Keratinocyte (primary cell): ENCODE data around the gene CADM2. TPM values are rescaled to one million over a fixed set of nuclear protein-coding genes. Genes with fewer than 3 reads are reported as not detected.

Experiments
- DNase-seq: peaks from one replicate; pipeline ENCODE4 v3.0.0-alpha.2; 2011; ENCODE audit warnings: low read depth, missing footprints, low spot score
- FAIRE-seq: peaks from 2 replicates; lab custom pipeline; 2011; peaks lifted over from hg19 to GRCh38; lab: Jason Lieb, UNC
- H2AFZ ChIP-seq: 2 replicates; pipeline ENCODE4 v1.6.0; 2012; ENCODE audit warnings: low read length, control low read depth, inconsistent platforms; ENCODE audit not compliant: control insufficient read depth
- H3K27ac ChIP-seq: 2 replicates; pipeline ENCODE4 v1.5.1; 2011; ENCODE audit warnings: low read length; ENCODE audit not compliant: control insufficient read depth, insufficient read depth
- H3K27me3 ChIP-seq: 3 replicates; pipeline ENCODE4 v1.6.0; 2011; ENCODE audit warnings: low read length; ENCODE audit not compliant: control insufficient read depth, insufficient read depth; ENCODE audit errors: extremely low read depth
- H3K36me3 ChIP-seq, 2 experiments: 2 replicates in 1 of 2; 3 replicates in 1 of 2; pipeline ENCODE4 v1.5.1; 2011; ENCODE audit warnings: low read length in 2 of 2, mild to moderate bottlenecking in 1 of 2; ENCODE audit not compliant: control insufficient read depth in 2 of 2, insufficient read depth in 2 of 2; ENCODE audit errors: extremely low read depth in 1 of 2
- H3K4me1 ChIP-seq: 3 replicates; pipeline ENCODE4 v1.5.1; 2011; ENCODE audit warnings: low read length; ENCODE audit not compliant: control insufficient read depth, insufficient read depth; ENCODE audit errors: extremely low read depth
- H3K4me2 ChIP-seq: 3 replicates; pipeline ENCODE4 v1.6.0; 2011; ENCODE audit warnings: low read depth, low read length; ENCODE audit not compliant: control insufficient read depth, insufficient read depth; ENCODE audit errors: extremely low read depth
- H3K4me3 ChIP-seq, 3 experiments: fragments of 200-600 bp in 1 of 3; sonication (generic) in 1 of 3; 2 replicates in 2 of 3; 3 replicates in 1 of 3; pipeline ENCODE4 v1.5.1; 2011 to 2016; ENCODE audit warnings: low read length in 3 of 3, mild to moderate bottlenecking in 3 of 3, control low read depth in 2 of 3, inconsistent platforms in 1 of 3, low read depth in 1 of 3, mixed read lengths in 1 of 3, mixed run types in 1 of 3, moderate library complexity in 1 of 3; ENCODE audit not compliant: control insufficient read depth in 2 of 3, insufficient read depth in 2 of 3; ENCODE audit errors: extremely low read depth in 1 of 3
- H3K79me2 ChIP-seq: 2 replicates; pipeline ENCODE4 v1.6.0; 2012; ENCODE audit warnings: low read length; ENCODE audit not compliant: control insufficient read depth, insufficient read depth
- H3K9ac ChIP-seq: 3 replicates; pipeline ENCODE4 v1.6.0; 2011; ENCODE audit warnings: low read length; ENCODE audit not compliant: control insufficient read depth, insufficient read depth; ENCODE audit errors: extremely low read depth
- H3K9me1 ChIP-seq: 3 replicates; pipeline ENCODE4 v1.6.0; 2011; ENCODE audit warnings: low read length; ENCODE audit not compliant: control insufficient read depth, insufficient read depth; ENCODE audit errors: extremely low read depth
- H3K9me3 ChIP-seq: 2 replicates; pipeline ENCODE4 v1.5.1; 2012; ENCODE audit warnings: low read depth, low read length; ENCODE audit not compliant: control insufficient read depth
- H4K20me1 ChIP-seq: 3 replicates; pipeline ENCODE4 v1.6.0; 2011; ENCODE audit warnings: low read length; ENCODE audit not compliant: control insufficient read depth, insufficient read depth; ENCODE audit errors: extremely low read depth
- EZH2 ChIP-seq: IDR thresholded peaks from one replicate; pipeline ENCODE4 v1.6.1; 2012; ENCODE audit warnings: inconsistent platforms, mild to moderate bottlenecking, low read length, moderate library complexity
- dilution Hi-C: fragments of 300-500 bp; cut with MboI; formaldehyde crosslinking; loops from one replicate; pipeline ENCODE4 v1.7.0; 2020; ENCODE audit warnings: low sequenced_read_pairs; ENCODE audit not compliant: extremely low pct_ligation_motif_present
- polyA plus RNA-seq, 5 experiments: library from polyadenylated mRNA; depleted of rRNA in 3 of 5; stranded (reverse) in 3 of 5; stranded (forward) in 1 of 5; unstranded in 1 of 5; fragments of >200 nt; gene quantifications; 1 replicate in 1 of 5; 2 replicates in 3 of 5; 3 replicates in 1 of 5; pipeline versions ENCODE4 v1.2.1 to v1.2.3, GENCODE V29; 2011 to 2012; ENCODE audit warnings: missing spikeins in 2 of 5, low read depth in 1 of 5, low replicate concordance in 1 of 5
- TF ChIP-seq, protein P1 (sequence below), 3 experiments: IDR thresholded peaks in 1 of 3; conservative IDR thresholded peaks in 1 of 3; optimal IDR thresholded peaks in 1 of 3; 2 replicates in 2 of 3; 3 replicates in 1 of 3; pipeline versions ENCODE3 to v1.5.1; 2011; ENCODE audit warnings: low read length in 3 of 3, mild to moderate bottlenecking in 3 of 3, moderate library complexity in 2 of 3, control low read depth in 1 of 3, inconsistent platforms in 1 of 3; ENCODE audit not compliant: insufficient read depth in 2 of 3; ENCODE audit errors: extremely low read depth in 1 of 3

The CADM2 gene
- polyA plus RNA-seq, 1 donor (not counting 4 experiments of a cell fraction or from before 2014, with no cell fraction given), result not detected

DNA sequence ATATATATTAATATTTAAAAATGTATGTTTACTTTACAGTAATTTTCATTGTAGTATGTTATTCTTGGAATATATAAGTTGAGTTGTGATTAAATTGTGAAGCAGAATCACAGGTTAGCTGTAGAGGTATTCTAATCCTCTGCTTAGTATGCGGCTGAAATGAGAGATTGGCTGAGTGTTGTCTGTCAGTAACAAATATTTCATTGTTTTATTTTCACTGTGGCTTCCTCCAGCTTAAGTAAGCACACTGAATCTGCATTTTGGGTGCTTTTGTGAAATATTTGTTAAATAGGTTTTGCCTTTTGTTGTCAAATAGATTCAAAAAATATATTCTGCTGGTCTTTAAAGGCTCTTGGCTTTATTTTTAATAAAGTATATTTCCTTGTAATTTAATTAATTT is 357.5 kb downstream of the CADM2 start:
- Histone ChIP-seq H3K4me3 (no peak overlapping the region), H4K20me1 (no peaks in the 10 kb centered on the region), H3K4me2 (no peak overlapping the region), H2AFZ (no peak overlapping the region), H3K9me3 (no peaks in the 10 kb centered on the region), H3K27ac (no peak overlapping the region), H3K36me3 (no peaks in the 10 kb centered on the region), H3K79me2 (no peaks in the 10 kb centered on the region), H3K4me1 (no peaks in the 10 kb centered on the region), H3K9ac (no peak overlapping the region), H3K27me3 (no peaks in the 10 kb centered on the region), H3K9me1 (no peaks in the 10 kb centered on the region)
- DNase-seq (no peak), FAIRE-seq (no peak)
- dilution Hi-C loops, result no loop called here
- TF ChIP-seq, protein P1, sequence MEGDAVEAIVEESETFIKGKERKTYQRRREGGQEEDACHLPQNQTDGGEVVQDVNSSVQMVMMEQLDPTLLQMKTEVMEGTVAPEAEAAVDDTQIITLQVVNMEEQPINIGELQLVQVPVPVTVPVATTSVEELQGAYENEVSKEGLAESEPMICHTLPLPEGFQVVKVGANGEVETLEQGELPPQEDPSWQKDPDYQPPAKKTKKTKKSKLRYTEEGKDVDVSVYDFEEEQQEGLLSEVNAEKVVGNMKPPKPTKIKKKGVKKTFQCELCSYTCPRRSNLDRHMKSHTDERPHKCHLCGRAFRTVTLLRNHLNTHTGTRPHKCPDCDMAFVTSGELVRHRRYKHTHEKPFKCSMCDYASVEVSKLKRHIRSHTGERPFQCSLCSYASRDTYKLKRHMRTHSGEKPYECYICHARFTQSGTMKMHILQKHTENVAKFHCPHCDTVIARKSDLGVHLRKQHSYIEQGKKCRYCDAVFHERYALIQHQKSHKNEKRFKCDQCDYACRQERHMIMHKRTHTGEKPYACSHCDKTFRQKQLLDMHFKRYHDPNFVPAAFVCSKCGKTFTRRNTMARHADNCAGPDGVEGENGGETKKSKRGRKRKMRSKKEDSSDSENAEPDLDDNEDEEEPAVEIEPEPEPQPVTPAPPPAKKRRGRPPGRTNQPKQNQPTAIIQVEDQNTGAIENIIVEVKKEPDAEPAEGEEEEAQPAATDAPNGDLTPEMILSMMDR (optimal IDR thresholded peaks at IDR 0.05 in 1 of 3, IDR thresholded peaks at IDR 0.05 in 1 of 3, conservative IDR thresholded peaks at IDR 0.05 in 1 of 3; ENCODE audit: extremely low read depth in 1 of 3, insufficient read depth in 2 of 3, low read length in 3 of 3), result no peak
- no peak for TF ChIP-seq EZH2

DNA sequence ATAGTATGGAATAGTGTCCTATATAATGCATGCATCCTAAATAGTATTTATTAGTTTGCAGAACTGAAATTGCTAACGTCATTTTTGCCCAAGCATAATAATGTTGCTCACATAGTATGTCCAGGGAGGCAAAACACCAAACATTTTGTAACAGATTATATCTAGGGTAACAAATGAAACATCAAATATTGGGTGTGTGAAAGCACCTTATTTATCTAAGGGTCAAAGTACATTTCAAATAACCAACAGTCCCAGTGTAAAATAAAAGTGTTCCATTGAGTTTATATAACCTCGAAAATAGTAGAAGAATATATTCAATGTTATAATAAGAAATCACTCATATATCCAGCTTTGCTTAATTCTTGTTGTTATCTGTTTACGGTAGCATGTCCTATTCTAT is 363.1 kb downstream of the CADM2 start:
- H3K27ac ChIP-seq, result no peak overlapping the region
- no peaks in the 10 kb centered on the region for H3K9me1 ChIP-seq
- H3K9me3 ChIP-seq, result no peaks in the 10 kb centered on the region
- no peaks in the 10 kb centered on the region for H3K27me3 ChIP-seq
- no peaks in the 10 kb centered on the region for H4K20me1 ChIP-seq
- H3K4me1 ChIP-seq, result no peaks in the 10 kb centered on the region
- dilution Hi-C loops, result no loop called here
- H2AFZ ChIP-seq, result no peak overlapping the region
- no peaks in the 10 kb centered on the region for H3K36me3 ChIP-seq
- TF ChIP-seq EZH2, result no peak
- TF ChIP-seq, protein P1 (optimal IDR thresholded peaks at IDR 0.05 in 1 of 3, IDR thresholded peaks at IDR 0.05 in 1 of 3, conservative IDR thresholded peaks at IDR 0.05 in 1 of 3; ENCODE audit: extremely low read depth in 1 of 3, insufficient read depth in 2 of 3, low read length in 3 of 3), result no peak
- H3K9ac ChIP-seq, result no peak overlapping the region
- no peak overlapping the region for H3K4me3 ChIP-seq
- FAIRE-seq (no peak), DNase-seq (no peak)
- no peaks in the 10 kb centered on the region for H3K79me2 ChIP-seq
- no peak overlapping the region for H3K4me2 ChIP-seq
